K562 (cell line): ENCODE measurements around the gene NODAL. TPM values are rescaled to one million over a fixed set of nuclear protein-coding genes. Genes with fewer than 3 reads are reported as not detected.

Experiments used
- ATAC-seq: fragments of 200-7000 bp; cut with Tn5 transposase; 3 replicates; pipeline ENCODE4 v1.9.1; 2020; ENCODE audit warnings: moderate library complexity
- BruUV-seq: library from RNA; stranded (reverse); fragments of 400-500 nt; replicated peaks from 2 replicates; lab custom pipeline; 2021; lab: Mats Ljungman, UMichigan
- CTCF ChIA-PET: fragments of 300-600 bp; formaldehyde crosslinking; extraction: SDS; loops from one replicate; lab custom pipeline; 2021; ENCODE audit warnings: low intra/inter-chr PET ratio; lab: Yijun Ruan, JAX
- POLR2A ChIA-PET: fragments of 300-600, 350-650 bp; sonication (Branson Sonifier 250); formaldehyde crosslinking; extraction: SDS; loops from one replicate; lab custom pipeline; 2021; ENCODE audit warnings: antibody characterized with exemption, inconsistent platforms; lab: Yijun Ruan, JAX
- DNase-seq, 4 experiments: peaks; one replicate each; pipeline versions ENCODE4 v3.0.0 to v3.0.0-alpha.2; 2011 to 2018; ENCODE audit warnings: low spot score in 3 of 4, mixed read lengths in 3 of 4; ENCODE audit errors: extremely low read depth in 1 of 4
- FAIRE-seq: peaks from 2 replicates; lab custom pipeline; 2011; peaks lifted over from hg19 to GRCh38; lab: Jason Lieb, UNC
- H2AFZ ChIP-seq: 2 replicates; pipeline ENCODE4 v1.6.0; 2011; ENCODE audit warnings: low read depth, low read length, control low read depth, inconsistent platforms
- H3K27ac ChIP-seq: fragments of 200-600 bp; 3 replicates; pipeline ENCODE4 v1.8.0; 2011; ENCODE audit warnings: low read depth, mild to moderate bottlenecking, control low read depth, inconsistent platforms, low read length, moderate library complexity, mixed read lengths; ENCODE audit errors: extremely low read depth
- H3K27me3 ChIP-seq, 2 experiments: fragments of 300-600 bp in 1 of 2; 2 replicates in 1 of 2; 3 replicates in 1 of 2; pipeline versions ENCODE4 v1.6.0 to v1.8.0; 2011; ENCODE audit warnings: inconsistent platforms in 2 of 2, low read length in 2 of 2, mild to moderate bottlenecking in 1 of 2, mixed read lengths in 1 of 2, moderate library complexity in 1 of 2; ENCODE audit not compliant: control insufficient read depth in 2 of 2, insufficient read depth in 2 of 2
- H3K36me3 ChIP-seq: fragments of 300-600 bp; 3 replicates; pipeline ENCODE4 v1.8.0; 2011; ENCODE audit warnings: mild to moderate bottlenecking, low read length, inconsistent platforms; ENCODE audit not compliant: control insufficient read depth, insufficient read depth
- H3K4me1 ChIP-seq, 2 experiments: fragments of 200-600 bp in 1 of 2; replicated peaks in 1 of 2; 2 replicates in 1 of 2; 3 replicates in 1 of 2; pipeline versions ENCODE4 v1.5.1 to v1.8.0; 2011; ENCODE audit warnings: inconsistent platforms in 2 of 2, low read length in 2 of 2, mild to moderate bottlenecking in 1 of 2, mixed read lengths in 1 of 2, moderate library complexity in 1 of 2; ENCODE audit not compliant: control insufficient read depth in 2 of 2, insufficient read depth in 2 of 2
- H3K4me2 ChIP-seq: 2 replicates; pipeline ENCODE4 v1.6.1; 2011; ENCODE audit warnings: low read length, control low read depth, inconsistent platforms, mixed read lengths; ENCODE audit not compliant: insufficient read depth
- H3K4me3 ChIP-seq: fragments of 200-600 bp; sonication (generic), shearing (Covaris generic); 2 replicates; pipeline ENCODE4 v1.5.1; 2016; ENCODE audit warnings: control low read depth, inconsistent platforms
- H3K79me2 ChIP-seq: fragments of 200-600 bp; 3 replicates; pipeline ENCODE4 v1.8.0; 2011; ENCODE audit warnings: low read length, inconsistent platforms; ENCODE audit not compliant: control insufficient read depth, insufficient read depth
- H3K9ac ChIP-seq, 2 experiments: 2 replicates each; pipeline versions ENCODE4 v1.6.0 to v1.6.1; 2011; ENCODE audit warnings: low read depth in 2 of 2, low read length in 2 of 2, control low read depth in 1 of 2, inconsistent platforms in 1 of 2, mild to moderate bottlenecking in 1 of 2, mixed read lengths in 1 of 2; ENCODE audit not compliant: insufficient read depth in 1 of 2
- H3K9me1 ChIP-seq: one replicate; pipeline ENCODE4 v1.6.0; 2011; ENCODE audit warnings: inconsistent platforms, mild to moderate bottlenecking, low read length, moderate library complexity; ENCODE audit not compliant: control insufficient read depth, insufficient read depth
- H3K9me3 ChIP-seq: replicated peaks from 2 replicates; pipeline ENCODE4 v1.5.1; 2011; ENCODE audit warnings: low read depth, low read length, inconsistent platforms; ENCODE audit not compliant: control insufficient read depth, insufficient read depth
- H4K20me1 ChIP-seq: replicated peaks from 2 replicates; pipeline ENCODE4 v1.6.1; 2011; ENCODE audit warnings: low read length, inconsistent platforms, mixed read lengths; ENCODE audit not compliant: control insufficient read depth, insufficient read depth
- ASH1L ChIP-seq: fragments of 450-650 bp; IDR thresholded peaks from 2 replicates; pipeline ENCODE4 v1.6.1; 2018; ENCODE audit warnings: borderline replicate concordance, mild to moderate bottlenecking, low read depth; ENCODE audit not compliant: partially characterized antibody
- ATF3 ChIP-seq, 2 experiments: fragments of 450-650 bp in 1 of 2; sonication (generic) in 1 of 2; formaldehyde crosslinking in 1 of 2; IDR thresholded peaks in 1 of 2; conservative IDR thresholded peaks in 1 of 2; 2 replicates each; pipeline versions ENCODE4 v1.6.1 to v1.8.1; 2016 to 2023; ENCODE audit warnings: mild to moderate bottlenecking in 2 of 2, moderate library complexity in 2 of 2, inconsistent platforms in 1 of 2, missing genetic modification reagents in 1 of 2
- CEBPB ChIP-seq: fragments of 450-650 bp; IDR thresholded peaks from 2 replicates; pipeline ENCODE4 v1.6.1; 2016; ENCODE audit warnings: missing genetic modification characterization, missing compliant biosample characterization
- ESRRA ChIP-seq: fragments of 450-650 bp; IDR thresholded peaks from 2 replicates; pipeline ENCODE4 v1.6.1; 2014; ENCODE audit warnings: low read depth, mild to moderate bottlenecking, moderate library complexity, borderline replicate concordance
- GMEB1 ChIP-seq: fragments of 250-450 bp; sonication (Bioruptor Pico); IDR thresholded peaks from 2 replicates; pipeline ENCODE4 v1.4.0; 2020; ENCODE audit warnings: mild to moderate bottlenecking
- ID3 ChIP-seq, 2 experiments: fragments of 250-450 bp in 1 of 2; fragments of 450-650 bp in 1 of 2; sonication (Bioruptor Pico) in 1 of 2; IDR thresholded peaks; 2 replicates each; pipeline versions ENCODE4 v1.6.1 to v1.8.0; 2016 to 2021; ENCODE audit warnings: mild to moderate bottlenecking in 2 of 2, moderate library complexity in 2 of 2, missing compliant biosample characterization in 1 of 2, missing genetic modification characterization in 1 of 2
- NFE2L1 ChIP-seq: fragments of 450-650 bp; IDR thresholded peaks from 2 replicates; pipeline ENCODE4 v1.6.1; 2016; ENCODE audit warnings: missing genetic modification characterization, low read depth, mild to moderate bottlenecking, missing compliant biosample characterization, moderate library complexity, borderline replicate concordance
- NRF1 ChIP-seq, 2 experiments: fragments of 450-650 bp; IDR thresholded peaks in 1 of 2; conservative IDR thresholded peaks in 1 of 2; 2 replicates each; pipeline ENCODE4 v1.6.1; 2014; ENCODE audit warnings: mild to moderate bottlenecking in 2 of 2
- NUFIP1 ChIP-seq: fragments of 450-650 bp; IDR thresholded peaks from 2 replicates; pipeline ENCODE4 v1.6.1; 2018; ENCODE audit not compliant: partially characterized antibody
- PHF8 ChIP-seq: fragments of 200-600 bp; sonication (generic); IDR thresholded peaks from 2 replicates; pipeline ENCODE4 v1.6.1; 2012; ENCODE audit warnings: mixed run types, mild to moderate bottlenecking, inconsistent platforms, low read length, moderate library complexity, borderline replicate concordance
- TAF1 ChIP-seq: IDR thresholded peaks from 2 replicates; pipeline ENCODE4 v1.6.1; 2011; ENCODE audit warnings: mild to moderate bottlenecking, low read length, moderate library complexity; ENCODE audit not compliant: insufficient read depth, control insufficient read depth, severe bottlenecking; ENCODE audit errors: extremely low read depth
- WHSC1 ChIP-seq: IDR thresholded peaks from one replicate; pipeline ENCODE4 v1.6.1; 2012; ENCODE audit warnings: low read length, control low read depth, inconsistent platforms
- ZBTB7A ChIP-seq: IDR thresholded peaks from 2 replicates; pipeline ENCODE4 v1.6.1; 2011; ENCODE audit warnings: low read depth, mild to moderate bottlenecking, low read length, moderate library complexity, borderline replicate concordance; ENCODE audit not compliant: control insufficient read depth
- ZKSCAN3 ChIP-seq: fragments of 250-450 bp; sonication (Bioruptor Pico); IDR thresholded peaks from 2 replicates; pipeline ENCODE4 v1.4.0; 2020
- ZNF143 ChIP-seq: sonication (generic); formaldehyde crosslinking; IDR thresholded peaks from 2 replicates; pipeline ENCODE4 v1.9.0; 2022; ENCODE audit warnings: mild to moderate bottlenecking, missing genetic modification reagents
- ZNF354B ChIP-seq: fragments of 250-450 bp; sonication (Bioruptor Pico); IDR thresholded peaks from 2 replicates; pipeline ENCODE4 v1.4.0; 2020
- ZNF41 ChIP-seq: fragments of 250-450 bp; sonication (Bioruptor Pico); conservative IDR thresholded peaks from 2 replicates; pipeline ENCODE4 v1.4.0; 2020; ENCODE audit warnings: mild to moderate bottlenecking
- ZNF57 ChIP-seq: fragments of 450-650 bp; formaldehyde crosslinking; IDR thresholded peaks from 2 replicates; pipeline ENCODE4 v1.4.0; 2020; ENCODE audit warnings: mild to moderate bottlenecking, moderate library complexity
- WGBS: fragments of 100-300 bp; shearing (Covaris generic); methylation state at CpG from one replicate; pipeline ENCODE4 v1.1.6; 2016; ENCODE audit warnings: low coverage, mixed read lengths; ENCODE audit not compliant: insufficient coverage; ENCODE audit errors: missing lambda C conversion rate; 5-methylcytosine and 5-hydroxymethylcytosine counted together
- in situ Hi-C: fragments of 300-500 bp; cut with MboI; formaldehyde crosslinking; loops from 4 replicates; pipeline ENCODE4 v1.15.0; 2018; ENCODE audit warnings: inconsistent platforms, mixed read lengths
- intact Hi-C: fragments of 100-400 bp; cut with micrococcal nuclease; formaldehyde crosslinking; loops from 2 replicates; pipeline ENCODE4 v1.14.2; 2022
- polyA plus RNA-seq, 8 experiments: library from polyadenylated mRNA; depleted of rRNA in 4 of 8; stranded (reverse) in 5 of 8; unstranded in 3 of 8; fragments of >200 nt; fragmentation: Nextera tagmentation in 2 of 8; fragmentation: Illumina TruSeq in 1 of 8; extraction: Ambion mirVana in 2 of 8; extraction: Trizol in 1 of 8; gene quantifications; 2 replicates each; pipeline versions ENCODE4 v1.2.1 to v1.2.3, GENCODE V29; 2011 to 2014; ENCODE audit warnings: inconsistent platforms in 1 of 8, missing spikeins in 1 of 8
- total RNA-seq, 7 experiments: library from RNA; depleted of rRNA in 6 of 7; stranded (reverse); fragments of >200 nt in 6 of 7; fragmentation: Illumina TruSeq in 2 of 7; extraction: Trizol in 2 of 7; gene quantifications; 2 replicates each; pipeline versions ENCODE4 v1.2.1 to v1.2.3, GENCODE V29; 2011 to 2021; ENCODE audit warnings: low replicate concordance in 1 of 7

The NODAL gene
- total and polyA plus RNA-seq, 9 of the 15 experiments (the other 6 are each of a cell fraction or from before 2014, with no cell fraction given), result not detected

- H3K4me3 ChIP-seq, result peak overlapping the region; percentile 89
- ATAC-seq, result peak; percentile 87
- peak overlapping the region; percentile 85 to 99 for H3K9ac ChIP-seq
- in situ Hi-C loops, result no loop called here
- WGBS, result 1% methylated on average over 18 of the region's 18 CpGs
- H3K27me3 ChIP-seq, result no peaks in the 10 kb centered on the region
- no peaks in the 10 kb centered on the region for H3K9me1 ChIP-seq
- ChIA-PET POLR2A (interaction anchor here (0.5 to 3.5 kb wide), 26 partner anchors 8 to 1131 kb away, joined by 3 to 27 read pairs (median 4); partner anchors contain the start of gene PPA1), CTCF (no interaction called here)
- BruUV-seq, result TSS peak; percentile 52
- DNase-seq, result peak; percentile 45 to 88 (median 64)
- H3K4me2 ChIP-seq, result peak overlapping the region; percentile 88
- peak; percentile 92 for FAIRE-seq
- H3K36me3 ChIP-seq, result peaks cover 27% of the 10 kb centered on the region
- peaks cover 30 to 31% of the 10 kb centered on the region in 2 experiments for H3K4me1 ChIP-seq
- no peaks in the 10 kb centered on the region for H3K9me3 ChIP-seq
- H3K79me2 ChIP-seq, result peaks cover 49% of the 10 kb centered on the region
- peak overlapping the region; percentile 84 for H3K27ac ChIP-seq
- intact Hi-C loops, result loop anchor here (2.0 kb wide), 1 partner anchor 22 kb away; the partner anchor contains the start of gene LRRC20
- H4K20me1 ChIP-seq, result peaks cover 25% of the 10 kb centered on the region
- H2AFZ ChIP-seq, result no peak overlapping the region
- TF ChIP-seq WHSC1, result no peak
- no peak for TF ChIP-seq ASH1L
- TF ChIP-seq ESRRA, result peak; percentile 61; the same call in 1 of the 2 replicates
- TF ChIP-seq NUFIP1, result no peak
- no peak for TF ChIP-seq ZNF354B
- TF ChIP-seq CEBPB (tag), result peak; percentile 100
- TF ChIP-seq ID3 (CRISPR knock-in tag; IDR thresholded peaks at IDR 0.05), result no peak
- no peak for TF ChIP-seq ID3 (tag; IDR thresholded peaks at IDR 0.05)
- no peak for TF ChIP-seq GMEB1 (CRISPR knock-in tag)
- TF ChIP-seq ZNF41 (CRISPR knock-in tag), result no peak
- no peak for TF ChIP-seq ZKSCAN3 (CRISPR knock-in tag)
- peak in 1 of 2 experiments; percentile 14; a peak in 1 of 4 replicates for TF ChIP-seq NRF1 (conservative IDR thresholded peaks at IDR 0.05 in 1 of 2, IDR thresholded peaks at IDR 0.05 in 1 of 2)
- TF ChIP-seq ZBTB7A, result 0 out of 2 replicates have a peak, but pooled peaks have one; percentile 1
- no peak for TF ChIP-seq PHF8
- TF ChIP-seq ZNF57 (CRISPR knock-in tag), result no peak
- peak; percentile 50; the same call in 1 of the 2 replicates for TF ChIP-seq ATF3 (IDR thresholded peaks at IDR 0.05)
- no peak for TF ChIP-seq ATF3 (CRISPR knock-in tag; conservative IDR thresholded peaks at IDR 0.05)
- peak; percentile 23 for TF ChIP-seq TAF1
- TF ChIP-seq ZNF143 (CRISPR knock-in tag), result no peak
- no peak for TF ChIP-seq NFE2L1 (tag)
Observed at GRCh38 chr10:70405037-70405824, 36.2 kb downstream of the NODAL start.
